Measurements from ENCODE around the gene PCAT6.
A peak's percentile ranks its signal among the peaks of the same experiment; 100 is the strongest.
"Not testable (repeated sequence)": the region's sequence is repeated elsewhere in the genome, so short reads cannot be mapped to it uniquely, and the experiment has no call there.

PCAT6 gene

GRCh38 chr1:202807451-202807925 lies 3.3 kb upstream of the PCAT6 start:
- DNase-seq (ENCODE audit: low spot score) = peak; percentile 5

DNA sequence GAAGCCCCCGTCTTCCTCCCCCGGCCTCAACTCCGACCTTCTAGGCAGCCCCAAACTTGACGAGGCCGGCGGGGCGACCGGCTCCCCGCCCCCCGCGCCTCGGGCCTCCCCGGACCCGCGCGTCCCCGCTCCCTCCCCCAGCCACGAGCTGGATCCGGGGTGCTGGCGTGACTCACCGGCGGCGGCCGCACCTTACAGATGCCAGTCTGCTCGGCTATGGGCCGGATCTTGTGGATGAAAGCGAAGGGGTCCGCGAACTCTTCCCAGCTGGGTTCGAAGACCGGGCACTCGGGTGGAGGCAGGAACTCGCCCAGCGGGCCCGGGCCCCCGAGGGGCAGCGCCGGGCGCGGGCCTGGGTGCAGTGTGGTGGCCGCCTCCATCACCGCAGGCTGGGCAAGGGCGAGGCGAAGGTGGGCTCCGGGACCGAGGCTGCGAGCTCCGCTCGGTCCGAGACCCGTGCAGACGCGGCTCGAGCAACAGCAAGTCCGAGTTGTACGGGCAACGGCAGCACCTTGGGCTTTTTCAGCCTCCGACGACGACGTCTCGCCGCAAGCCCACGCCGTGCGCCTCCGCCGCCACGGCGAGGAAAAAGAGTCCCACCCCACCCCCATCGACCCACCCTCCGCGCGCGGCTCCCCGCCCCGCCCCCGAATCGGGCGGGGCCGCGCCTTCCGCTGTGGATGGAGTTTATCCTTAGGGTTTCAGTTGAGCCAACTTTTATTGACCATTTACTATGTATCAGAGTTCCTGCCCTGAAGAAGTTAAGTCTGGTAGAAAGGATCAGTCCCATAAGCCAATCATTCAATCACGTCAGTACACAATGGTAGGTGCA lies 2.6 kb upstream of the PCAT6 start, which contains the start of gene KDM5B:
Gene KDM5B (minus strand): TSS at position 496 of the 832 bp plus-strand sequence. CDS start 116 bp downstream, at position 380.
- peak; percentile 43 for DNase-seq (ENCODE audit: low spot score)

DNA sequence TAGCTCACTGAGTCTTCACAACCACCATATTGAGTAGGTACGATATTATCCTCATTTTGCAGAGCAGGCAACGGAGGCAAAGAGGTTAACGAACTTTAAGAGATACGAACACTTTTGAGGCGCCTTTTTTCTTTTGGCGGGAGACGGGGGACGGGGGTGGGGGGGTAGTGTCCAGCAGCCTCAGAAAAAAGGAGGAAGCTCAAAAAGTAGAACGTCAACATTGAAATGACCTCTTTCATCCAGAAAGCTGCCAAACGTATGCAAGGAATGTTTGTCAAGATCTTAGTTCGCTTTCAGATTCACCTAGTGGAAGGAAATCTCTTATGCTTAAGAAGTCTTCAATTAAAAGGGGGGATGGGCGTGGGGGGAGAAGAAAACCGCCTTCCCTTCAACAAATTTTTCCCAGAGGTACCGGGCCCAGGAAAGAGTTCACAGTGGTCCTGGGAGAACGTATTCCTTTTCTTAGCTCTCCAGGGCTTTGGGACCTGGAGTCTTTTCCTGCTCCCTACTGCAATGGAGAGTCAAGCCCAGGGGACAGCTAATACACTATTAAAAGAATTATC lies 1.1 kb upstream of the PCAT6 start:
- DNase-seq (ENCODE audit: low spot score) = peak; percentile 13

GRCh38 chr1:202810193-202810614 lies 550 bp upstream of the PCAT6 start:
- no peak for DNase-seq (ENCODE audit: low spot score)

DNA sequence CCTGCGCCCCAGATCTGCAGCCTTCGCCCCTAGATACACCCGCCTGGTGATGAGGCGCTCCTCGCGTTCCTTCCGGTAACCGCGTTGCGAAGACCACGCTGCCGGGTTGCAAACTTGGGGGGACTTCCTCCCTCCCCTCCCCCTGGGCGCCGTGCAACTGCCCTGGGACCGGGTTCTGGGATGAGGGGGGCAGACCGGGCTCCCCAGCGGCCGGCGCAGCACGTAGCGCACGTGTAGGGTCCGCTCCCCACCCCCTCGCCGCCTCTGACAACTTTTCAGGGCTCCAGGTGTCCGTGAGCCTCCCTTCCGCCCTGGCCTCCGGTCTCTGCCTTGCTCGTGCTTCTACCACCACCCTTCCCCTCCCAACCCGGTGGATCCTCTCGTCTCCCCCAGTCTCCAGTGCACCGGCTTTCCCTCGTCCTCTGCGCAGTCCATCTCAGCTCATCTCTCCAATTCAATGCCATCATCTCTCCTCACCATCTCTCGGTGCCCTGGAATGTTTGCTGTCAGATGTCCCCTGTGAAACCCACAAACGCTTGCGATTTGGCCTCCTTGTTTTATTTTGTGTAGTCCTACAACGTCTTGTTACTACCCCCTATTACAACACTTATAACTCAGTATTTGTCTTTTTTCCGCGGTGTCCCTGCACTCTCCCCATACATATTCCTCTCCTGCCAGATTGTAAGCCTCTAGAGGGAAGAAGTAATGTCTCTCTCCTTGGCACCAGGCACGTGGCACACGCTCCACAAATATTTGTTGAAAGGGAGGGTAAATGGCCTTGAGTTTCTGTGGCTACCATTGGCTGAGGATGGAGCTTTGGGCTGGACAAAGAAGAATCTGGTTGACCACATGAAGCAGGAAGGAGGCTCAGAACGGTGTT lies 782 bp downstream of the PCAT6 start:
- no peak for DNase-seq (ENCODE audit: low spot score)

- no peak for DNase-seq (ENCODE audit: low spot score)
Observed at GRCh38 chr1:202812176-202813026, 1.6 kb downstream of the PCAT6 start.

DNA sequence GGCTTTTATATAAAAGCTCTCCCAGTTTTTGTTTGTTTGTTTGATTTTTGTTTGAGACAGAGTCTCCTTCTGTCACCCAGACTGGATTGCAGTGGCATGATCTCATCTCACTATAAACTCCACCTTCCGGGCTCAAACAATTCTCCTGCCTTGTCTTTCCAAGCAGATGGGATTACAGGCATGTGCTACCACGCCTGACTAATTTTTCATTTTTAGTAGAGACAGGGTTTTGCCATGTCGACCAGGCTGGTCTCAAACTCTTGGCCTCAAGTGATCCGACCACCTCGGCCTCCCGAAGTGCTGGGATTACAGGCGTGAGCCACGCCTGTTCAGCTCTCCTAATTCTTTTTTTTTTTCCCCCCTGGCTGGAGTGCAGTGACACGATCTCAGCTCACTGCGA lies 4.4 kb downstream of the PCAT6 start:
- no peak for DNase-seq (ENCODE audit: low spot score)

DNA sequence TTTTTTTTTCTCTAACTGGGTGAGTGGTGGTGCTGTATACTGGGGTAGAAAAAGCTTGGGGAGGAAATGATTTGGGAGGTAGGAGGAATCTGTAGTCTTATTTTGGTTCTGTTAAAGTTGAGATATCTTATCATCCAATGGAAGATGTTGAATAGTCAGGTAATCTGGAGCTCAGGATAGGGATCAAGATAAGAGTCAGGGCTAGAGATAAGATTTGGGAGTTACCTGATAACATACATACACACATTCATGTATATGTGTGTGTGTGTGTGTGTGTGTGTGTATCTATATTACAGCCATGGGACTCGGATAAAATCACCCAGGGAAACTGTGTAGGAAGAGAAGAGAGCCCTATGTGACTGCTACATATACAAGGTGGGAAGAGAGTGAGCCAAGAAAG lies 8.1 kb downstream of the PCAT6 start:
- DNase-seq (ENCODE audit: low spot score) = no peak

DNA sequence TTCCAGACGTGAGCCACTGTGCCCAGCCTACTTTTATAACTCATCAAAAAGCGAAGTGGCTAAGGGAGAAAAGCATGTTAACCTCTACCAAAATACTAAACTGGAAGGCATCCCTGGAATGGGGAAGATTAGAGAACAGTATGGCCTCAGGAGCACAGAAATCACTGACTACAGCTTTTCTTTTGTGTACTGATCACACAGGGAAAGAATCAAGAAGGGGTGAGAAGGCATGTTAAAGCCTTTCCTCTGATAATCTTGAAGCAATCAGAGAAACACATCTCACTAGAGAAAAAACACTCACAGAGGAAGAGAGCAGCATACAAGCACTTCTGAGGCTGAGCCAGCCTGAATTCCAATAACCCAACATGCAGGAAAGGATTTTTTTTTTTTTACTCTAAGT lies 10.7 kb downstream of the PCAT6 start:
- DNase-seq (ENCODE audit: low spot score) = no peak

- no peak for DNase-seq (ENCODE audit: low spot score)
Observed at GRCh38 chr1:202825748-202826147, 15.0 kb downstream of the PCAT6 start.

DNA sequence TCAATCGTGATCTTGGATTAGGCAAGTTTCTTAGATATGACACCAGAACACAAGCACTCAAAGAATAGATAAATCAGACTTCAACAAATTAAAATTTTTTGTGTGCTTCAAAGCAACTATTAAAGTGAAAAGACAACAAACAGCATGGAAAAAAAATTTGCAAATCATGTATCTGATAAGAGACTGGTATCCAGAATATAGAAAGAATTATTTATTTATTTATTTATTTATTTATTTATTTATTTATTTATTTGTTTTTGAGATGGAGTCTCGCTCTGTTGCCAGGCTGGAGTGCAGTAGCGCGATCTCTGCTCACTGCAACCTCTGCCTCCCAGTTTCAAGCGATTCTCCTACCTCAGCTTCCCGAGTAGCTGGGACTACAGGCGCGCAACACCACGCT lies 18.5 kb downstream of the PCAT6 start:
- DNase-seq (ENCODE audit: low spot score) = not testable (repeated sequence)

- no peak for DNase-seq (ENCODE audit: low spot score)
Observed at GRCh38 chr1:202831906-202832305, 21.2 kb downstream of the PCAT6 start.

- no peak for DNase-seq (ENCODE audit: low spot score)
Observed at GRCh38 chr1:202834771-202835547, 24.2 kb downstream of the PCAT6 start.

DNA sequence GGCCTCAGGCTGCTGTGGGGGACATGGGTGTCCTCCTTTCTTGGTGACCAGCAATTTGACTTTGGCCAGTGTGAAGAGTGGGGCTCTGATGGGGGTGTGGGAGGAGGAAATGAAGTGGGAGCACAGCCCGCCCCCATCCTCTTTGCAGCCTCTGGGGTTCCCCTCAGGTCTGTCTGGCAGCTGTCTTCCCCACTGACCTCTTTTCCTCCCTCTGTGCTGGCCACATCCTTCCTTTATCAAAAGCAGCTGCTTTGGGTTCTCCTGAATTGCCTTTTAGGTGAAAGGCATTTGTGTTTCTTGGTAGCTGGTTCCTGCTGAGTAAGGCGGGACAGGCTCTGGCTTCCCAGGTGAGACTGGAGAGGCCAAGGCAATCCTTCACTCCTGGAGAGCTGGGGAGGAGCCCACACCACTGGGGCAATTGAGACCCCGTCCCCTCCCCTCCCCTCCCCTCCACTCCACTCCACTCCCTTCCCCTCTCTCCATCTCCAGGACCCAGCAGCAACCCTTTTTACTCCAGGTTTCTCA lies 24.9 kb downstream of the PCAT6 start:
- no peak for DNase-seq (ENCODE audit: low spot score)

- DNase-seq (ENCODE audit: low spot score) = no peak
Observed at GRCh38 chr1:202836623-202837403, 26.1 kb downstream of the PCAT6 start.

GRCh38 chr1:202837746-202838262 lies 27.1 kb downstream of the PCAT6 start:
- no peak for DNase-seq (ENCODE audit: low spot score)

GRCh38 chr1:202843081-202843480 lies 32.3 kb downstream of the PCAT6 start:
- DNase-seq (ENCODE audit: low spot score) = peak; percentile 16

DNA sequence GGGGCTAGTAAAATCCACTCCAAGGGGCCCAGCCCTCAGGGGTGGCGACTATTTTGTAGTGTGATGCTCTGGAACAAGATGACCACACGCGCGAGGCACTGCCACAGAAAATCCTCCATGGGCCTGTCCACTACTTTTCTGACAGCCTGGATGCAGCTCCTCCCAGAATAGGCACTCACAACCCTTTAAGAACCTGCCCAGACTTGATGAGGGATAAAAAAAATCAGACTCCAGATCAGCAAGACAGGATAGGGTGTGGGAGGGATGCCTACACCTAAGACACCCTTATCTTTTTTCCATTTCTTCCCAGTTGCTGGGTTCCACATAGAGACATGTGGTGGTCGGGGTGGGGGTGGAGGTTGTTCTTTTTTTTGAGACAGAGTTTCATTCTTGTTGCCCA lies 33.5 kb downstream of the PCAT6 start:
- DNase-seq (ENCODE audit: low spot score) = no peak

DNA sequence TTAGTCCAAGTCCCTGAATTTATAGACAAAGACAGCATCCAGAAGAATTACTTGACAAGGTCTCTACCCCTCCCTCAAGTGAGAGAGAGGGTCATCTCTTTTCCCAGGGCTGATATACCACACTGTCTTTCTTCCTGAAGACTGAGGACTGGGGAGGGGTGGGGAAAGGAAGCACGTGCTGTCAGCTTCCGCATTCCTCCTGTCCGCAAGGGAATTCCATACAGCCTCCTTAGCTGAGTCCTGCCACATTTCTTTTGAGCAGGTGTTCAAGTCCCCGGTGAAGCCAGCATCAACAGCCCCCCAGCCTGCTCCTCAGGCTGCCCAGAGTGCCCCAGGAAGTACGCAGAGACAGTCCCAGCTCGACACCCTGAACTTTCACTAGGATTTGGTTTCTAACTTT lies 34.2 kb downstream of the PCAT6 start:
- no peak for DNase-seq (ENCODE audit: low spot score)

DNA sequence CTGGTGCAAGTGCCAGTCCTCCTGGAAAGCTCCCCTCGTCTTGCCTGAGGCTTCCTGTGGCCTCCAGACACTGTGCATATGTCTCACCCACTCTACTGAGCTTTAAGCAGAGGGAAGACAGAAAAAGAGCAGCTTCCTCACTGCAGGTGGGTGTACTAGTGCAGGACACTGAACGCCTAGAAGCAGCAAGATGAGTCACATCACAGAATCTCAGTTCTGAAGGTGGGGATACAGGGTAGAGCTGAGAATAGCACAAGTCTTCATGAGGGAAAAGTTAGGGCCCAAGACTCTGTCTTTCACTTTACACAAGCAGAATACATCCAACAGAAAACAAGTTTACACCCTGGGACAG lies 37.4 kb downstream of the PCAT6 start:
- no peak for DNase-seq (ENCODE audit: low spot score)

Measured in globus pallidus (tissue), 1 donor.